Stimulated activated CD4-positive, alpha-beta T cell treated with anti-CD3 and anti-CD28 coated beads, TNF-alpha, amount 100 ng/mL, for 4 hours (primary cell): ENCODE data around the gene ANKRD39.
"Not testable (repeated sequence)": the region's sequence is repeated elsewhere in the genome, so short reads cannot be mapped to it uniquely, and the experiment has no call there.

Experiments used
- DNase-seq, 3 experiments: peaks; one replicate each; pipeline ENCODE4 v3.0.0-alpha.2; 2020; ENCODE audit warnings: low read depth in 3 of 3

ANKRD39 gene

DNA sequence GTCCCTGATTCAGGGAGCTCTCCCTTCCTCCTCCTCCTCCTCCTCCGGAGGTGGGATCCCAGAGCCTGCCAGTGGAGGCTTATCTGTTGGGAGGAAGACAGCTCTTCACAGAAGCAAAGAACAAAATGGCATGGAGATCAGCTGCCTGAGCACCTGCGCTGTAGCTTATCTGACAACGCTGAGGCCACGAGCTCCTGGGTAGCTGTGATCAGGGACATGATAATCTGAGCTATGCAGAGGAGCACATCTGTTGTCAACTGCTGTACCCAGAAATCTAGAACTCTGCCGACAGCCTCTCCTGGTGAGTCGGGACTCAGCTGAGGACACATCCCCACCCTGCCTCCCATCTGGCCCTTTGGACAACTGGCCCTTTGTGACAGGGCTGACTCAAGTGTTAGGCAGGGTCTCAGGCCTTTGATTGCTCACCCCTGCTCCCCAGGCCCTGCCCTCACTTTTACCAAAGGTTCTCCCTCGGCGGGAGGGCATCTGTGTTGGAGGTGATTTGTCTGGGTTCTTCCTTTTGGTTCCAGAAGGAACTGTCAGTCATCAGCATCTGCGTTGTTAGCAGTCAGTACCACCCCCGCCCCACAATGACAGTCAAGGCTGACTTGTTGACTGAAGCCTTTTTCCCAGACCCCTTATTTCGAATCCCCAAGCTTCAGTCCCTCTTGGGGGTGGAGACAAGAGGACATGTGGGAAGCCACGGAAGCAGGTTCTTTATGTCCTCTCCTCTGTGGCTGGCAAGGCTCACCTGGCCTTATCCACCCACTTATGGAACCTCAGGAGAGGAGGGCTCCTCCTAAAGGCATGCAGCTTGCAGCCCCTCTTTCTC is 47.6 kb downstream of the ANKRD39 start:
- DNase-seq, result no peak

DNA sequence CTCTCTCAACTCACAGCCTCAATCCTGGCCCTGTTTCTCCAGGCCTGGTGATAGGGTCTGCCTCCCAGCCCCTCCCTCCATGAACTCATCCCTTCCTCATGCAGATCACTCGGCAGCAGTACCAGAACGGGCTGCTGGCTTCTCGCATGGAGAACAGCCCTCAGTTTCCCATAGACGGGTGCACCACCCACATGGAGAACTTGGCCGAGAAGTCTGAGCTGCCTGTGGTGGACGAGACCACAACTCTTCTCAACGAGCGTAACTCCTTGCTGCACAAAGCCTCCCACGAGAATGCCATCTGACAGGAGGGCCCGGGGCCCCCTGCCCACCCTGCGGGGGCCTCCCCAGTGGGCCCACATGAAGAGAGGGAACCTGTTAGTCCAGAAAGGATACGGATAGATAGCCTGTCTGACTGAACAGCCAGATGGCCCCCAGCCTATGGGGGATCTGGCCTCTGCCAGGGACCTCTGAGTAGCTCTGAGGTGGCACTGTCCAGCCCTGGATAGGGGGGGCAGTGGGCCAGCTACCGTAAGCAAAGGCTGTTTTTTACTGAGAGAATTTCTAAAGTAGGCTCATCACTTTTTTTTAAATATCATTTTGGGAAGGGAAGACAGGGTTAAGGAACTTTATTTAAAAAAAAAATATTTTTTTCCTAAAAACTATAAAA is 48.5 kb downstream of the ANKRD39 start:
- no peak for DNase-seq

DNA sequence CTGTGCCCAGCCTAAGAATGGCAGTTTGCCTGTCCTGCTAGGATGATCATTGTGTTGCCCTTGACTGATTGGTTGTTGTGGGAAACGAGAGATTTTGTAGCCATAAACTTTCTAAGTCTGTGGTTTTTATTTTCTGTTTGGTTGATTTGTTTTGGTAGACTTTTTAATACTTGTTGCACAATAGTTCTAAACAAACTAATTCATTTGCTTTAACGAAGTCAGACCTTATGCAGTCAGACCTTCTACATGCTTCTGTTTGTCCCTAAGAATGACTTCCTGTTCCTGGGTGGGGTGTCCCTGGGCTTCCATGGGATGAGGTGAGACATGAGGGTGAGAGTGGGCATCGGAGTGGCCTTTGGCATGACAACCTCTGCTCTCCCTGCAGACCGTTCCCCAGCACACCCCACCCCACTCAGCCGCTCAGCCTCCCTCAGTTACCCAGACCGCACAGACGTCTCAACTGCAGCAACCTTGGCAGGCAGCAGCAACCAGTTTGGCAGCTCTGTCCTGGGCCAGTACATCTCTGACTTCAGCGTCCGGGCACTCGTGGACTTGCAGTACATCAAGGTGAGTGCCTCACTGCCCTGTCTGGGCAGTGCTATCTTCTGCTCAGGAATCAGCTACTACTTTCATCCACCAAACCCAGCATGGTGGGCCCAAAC is 49.5 kb downstream of the ANKRD39 start:
- DNase-seq, result no peak

DNA sequence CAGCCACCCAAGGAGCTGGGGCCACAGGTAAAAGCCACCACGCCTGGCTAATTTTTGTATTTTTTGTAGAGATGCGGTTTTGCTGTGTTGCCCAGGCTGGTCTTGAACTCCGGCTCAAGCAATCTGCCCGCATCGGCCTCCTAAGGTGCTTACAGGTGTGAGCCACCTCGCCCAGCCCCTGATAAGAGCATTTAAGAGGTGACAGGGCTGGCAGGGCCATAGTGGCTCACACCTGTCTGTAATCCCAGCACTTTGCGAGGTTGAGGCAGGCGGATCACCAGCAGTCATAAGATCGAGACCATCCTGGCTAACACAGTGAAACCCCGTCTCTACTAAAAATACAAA is 50.7 kb downstream of the ANKRD39 start:
- no peak for DNase-seq

DNA sequence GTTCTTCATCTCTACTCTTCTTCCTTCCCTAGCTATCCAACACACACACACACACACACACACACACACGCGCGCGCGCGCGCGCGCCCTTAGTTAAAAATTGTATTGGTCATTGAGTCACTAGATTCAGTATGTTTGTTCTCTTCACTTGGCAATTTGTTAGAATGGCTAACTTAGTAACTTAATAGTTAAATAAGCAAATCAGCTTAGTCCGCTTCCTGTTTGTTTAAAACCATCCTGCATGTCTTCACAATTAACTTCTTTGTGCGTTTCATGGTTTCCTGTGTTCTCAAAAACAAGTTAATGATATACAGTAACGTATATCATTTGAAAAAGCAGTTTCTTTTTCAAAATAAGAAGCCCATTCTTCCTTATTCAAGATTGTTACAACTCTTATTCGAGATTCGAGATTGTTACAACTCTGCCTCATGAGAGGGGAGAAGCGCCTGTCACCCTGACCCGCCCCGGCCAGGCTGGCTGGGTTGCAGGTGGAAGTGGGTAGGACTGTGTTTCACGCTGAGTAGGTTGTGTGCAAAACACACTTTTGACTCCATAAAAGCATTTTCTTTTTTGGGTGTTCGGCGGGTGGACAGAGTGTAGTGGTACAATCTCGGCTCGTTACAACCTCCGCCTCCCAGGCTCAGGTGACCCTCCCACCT is 51.2 kb downstream of the ANKRD39 start:
- no peak for DNase-seq

DNA sequence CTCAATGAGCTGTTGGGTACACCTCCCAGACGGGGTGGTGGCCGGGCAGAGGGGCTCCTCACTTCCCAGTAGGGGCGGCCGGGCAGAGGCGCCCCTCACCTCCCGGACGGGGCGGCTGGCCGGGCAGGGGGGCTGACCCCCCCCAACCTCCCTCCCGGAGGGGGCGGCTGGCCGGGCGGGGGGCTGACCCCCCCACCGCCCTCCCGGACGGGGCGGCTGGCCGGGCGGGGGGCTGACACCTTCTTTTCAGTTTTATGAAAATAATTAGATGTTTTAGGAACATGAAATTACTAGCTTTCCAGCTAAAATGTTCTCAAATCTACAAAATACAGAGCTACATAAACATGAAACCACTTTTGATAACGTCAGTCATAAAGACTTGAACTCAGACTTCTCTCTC is 51.9 kb downstream of the ANKRD39 start:
- DNase-seq, result not testable (repeated sequence)

DNA sequence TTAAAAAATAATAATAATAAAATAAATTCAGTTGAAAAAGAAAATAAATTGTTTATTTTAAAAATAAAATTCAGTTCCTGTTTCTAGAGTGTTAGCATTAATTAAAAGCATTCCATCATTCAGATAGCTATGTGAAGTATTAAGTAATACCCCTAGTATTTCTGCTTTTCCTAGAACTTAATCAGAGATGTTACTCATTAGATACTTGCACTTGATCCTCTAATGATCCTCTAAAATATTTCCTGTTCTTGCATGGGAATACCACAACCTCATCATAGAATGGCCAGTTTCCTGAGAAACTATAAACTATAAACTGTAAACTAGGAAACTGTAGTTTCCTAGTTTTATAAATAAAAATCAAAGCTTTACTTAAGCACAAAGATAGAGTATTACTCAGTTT is 52.8 kb downstream of the ANKRD39 start:
- DNase-seq, result no peak

DNA sequence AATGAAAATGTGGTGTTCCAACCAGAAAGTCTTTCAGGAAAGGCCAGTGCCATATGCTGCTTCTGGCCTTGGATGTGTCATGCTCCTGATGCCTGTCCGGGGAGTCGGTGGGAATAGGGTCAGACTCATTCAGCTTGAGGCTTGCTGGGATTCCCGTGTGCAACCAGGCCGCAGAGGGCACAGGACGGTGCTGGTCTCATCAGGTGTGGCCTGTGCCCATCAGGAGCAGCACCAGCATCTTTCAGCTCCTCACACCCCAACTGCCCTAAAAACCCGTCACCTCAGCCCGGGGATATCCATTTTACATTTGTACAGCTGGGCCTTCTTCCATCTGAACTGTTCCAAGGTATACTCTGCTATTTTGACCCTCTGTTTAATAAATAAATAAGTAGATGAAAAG is 55.1 kb downstream of the ANKRD39 start:
- DNase-seq, result no peak

DNA sequence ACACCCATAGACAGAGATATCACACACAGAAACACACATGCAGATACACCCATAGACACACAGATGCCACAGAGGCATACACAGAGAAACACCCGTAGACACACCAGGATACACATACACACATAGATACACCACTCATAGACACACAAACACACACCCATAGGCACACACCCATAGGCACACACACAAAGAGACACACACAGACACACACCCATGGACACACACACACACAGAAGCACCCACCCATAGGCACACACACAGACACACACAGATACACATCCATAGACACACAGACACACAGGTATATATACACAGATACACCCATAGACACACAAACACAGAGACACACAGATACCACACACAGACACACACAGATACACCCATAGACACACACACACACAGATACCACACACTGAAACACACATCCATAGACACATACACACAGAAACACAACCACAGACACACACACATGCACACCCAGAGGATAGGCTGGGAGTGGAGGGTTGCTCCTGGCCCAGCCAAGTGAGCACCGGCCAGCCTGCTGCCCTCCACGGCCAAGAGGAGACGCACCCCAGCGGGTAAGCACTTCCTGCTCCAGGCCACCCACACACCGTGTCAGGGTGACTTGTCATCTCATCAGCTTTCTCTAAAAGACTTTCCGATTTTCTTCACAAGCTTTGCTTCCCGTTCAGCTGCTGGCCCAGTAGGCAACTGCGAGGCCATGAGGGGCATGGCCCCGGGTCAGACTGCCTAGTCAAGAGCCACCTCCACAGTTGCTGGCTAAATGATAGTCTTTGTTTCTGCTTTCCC is 55.8 kb downstream of the ANKRD39 start:
- peak in 1 of 3 experiments; percentile 18 for DNase-seq

DNA sequence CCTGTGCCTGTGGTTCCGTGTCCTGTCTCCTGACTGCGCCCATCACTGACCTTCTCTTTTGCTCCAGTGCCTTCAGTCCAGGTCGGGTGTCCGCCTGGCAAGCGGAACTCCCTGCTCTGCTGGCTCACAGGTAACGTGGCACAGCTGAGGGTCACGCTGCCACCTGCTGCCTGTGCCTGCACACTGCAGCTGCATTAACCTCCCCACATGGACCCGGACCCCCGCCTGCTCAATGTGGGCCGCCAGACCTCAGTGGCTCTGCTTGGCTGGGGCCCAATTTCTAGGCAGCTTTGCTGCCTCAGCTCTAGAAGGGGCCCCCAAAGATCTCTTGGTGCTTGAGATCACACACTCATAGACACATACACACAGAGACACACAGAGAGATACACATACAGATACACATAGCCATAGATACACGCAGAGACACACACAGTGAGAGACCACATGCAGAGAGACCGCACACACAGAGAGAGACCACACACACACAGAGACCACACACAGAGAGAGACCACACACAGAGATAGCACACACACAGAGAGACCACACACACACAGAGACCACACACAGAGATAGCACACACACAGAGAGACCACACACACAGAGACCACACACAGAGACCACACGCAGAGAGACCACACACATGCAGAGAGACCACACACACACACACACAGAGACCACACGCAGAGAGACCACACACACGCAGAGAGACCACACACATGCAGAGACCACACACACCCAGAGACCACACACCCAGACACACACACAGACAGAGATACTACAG is 56.6 kb downstream of the ANKRD39 start:
- peak; percentile 48 to 58 (median 54) for DNase-seq

DNA sequence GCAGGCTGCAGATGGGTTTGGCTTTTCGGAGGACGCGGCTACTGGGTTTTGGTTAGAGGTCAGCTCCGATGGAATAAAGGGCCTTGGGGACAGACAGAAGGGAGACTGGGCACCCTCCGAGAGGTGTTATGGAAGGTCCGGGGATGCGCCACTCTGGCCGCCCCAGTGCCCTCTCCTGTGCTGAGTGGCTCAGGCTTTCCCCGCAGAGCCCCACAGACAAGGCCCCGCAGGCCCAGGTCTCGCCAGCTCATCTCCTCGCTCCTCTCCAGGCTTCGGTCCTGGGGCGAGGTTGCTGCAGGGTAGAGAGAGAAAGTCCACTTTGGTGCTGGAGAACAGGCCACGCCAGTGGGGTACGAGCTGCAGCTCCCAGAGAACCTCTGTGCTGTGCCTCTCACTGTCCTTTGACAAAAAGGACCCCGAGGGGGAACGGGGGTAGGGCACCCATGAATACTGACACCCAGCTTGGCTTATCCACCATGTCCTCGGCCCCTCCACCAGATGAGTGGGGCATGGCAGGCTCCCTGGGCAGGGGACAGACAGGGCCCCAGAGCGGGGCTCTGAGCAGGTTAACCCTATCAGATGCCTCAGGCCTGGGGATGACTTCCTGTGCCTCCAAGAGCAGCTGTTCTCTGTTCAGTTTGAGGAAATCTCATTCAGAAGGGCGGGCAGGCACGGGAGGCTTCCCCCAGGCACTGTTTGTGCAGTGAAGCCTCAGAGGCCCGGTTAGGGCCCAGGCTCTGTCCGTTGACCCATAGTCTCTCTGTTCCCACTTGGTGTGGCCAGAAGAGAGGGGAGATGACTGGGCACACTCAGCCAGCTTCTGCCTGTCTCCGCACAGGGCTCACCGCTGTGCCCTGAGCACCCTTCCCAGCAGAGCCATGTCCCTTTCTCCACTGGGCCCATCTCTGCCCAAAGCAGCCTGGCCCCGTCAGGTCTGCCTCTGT is 57.5 kb downstream of the ANKRD39 start:
- no peak for DNase-seq

DNA sequence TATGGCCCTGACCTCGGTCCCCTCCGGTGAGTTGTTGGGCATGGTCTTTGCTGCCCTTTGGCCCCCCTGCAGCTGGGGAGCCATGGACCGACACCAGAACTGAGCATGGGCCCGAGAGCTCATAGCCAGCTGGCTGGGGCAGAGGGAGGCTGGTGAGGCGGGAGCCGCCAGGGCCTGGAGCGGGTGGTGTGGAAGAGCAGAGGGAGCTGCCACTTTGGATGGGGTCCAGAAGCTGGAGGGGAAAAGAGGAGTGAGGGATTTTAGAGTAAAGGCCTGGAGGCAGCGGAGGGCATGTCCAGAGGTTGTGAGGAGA is 58.2 kb downstream of the ANKRD39 start:
- DNase-seq, result no peak

DNA sequence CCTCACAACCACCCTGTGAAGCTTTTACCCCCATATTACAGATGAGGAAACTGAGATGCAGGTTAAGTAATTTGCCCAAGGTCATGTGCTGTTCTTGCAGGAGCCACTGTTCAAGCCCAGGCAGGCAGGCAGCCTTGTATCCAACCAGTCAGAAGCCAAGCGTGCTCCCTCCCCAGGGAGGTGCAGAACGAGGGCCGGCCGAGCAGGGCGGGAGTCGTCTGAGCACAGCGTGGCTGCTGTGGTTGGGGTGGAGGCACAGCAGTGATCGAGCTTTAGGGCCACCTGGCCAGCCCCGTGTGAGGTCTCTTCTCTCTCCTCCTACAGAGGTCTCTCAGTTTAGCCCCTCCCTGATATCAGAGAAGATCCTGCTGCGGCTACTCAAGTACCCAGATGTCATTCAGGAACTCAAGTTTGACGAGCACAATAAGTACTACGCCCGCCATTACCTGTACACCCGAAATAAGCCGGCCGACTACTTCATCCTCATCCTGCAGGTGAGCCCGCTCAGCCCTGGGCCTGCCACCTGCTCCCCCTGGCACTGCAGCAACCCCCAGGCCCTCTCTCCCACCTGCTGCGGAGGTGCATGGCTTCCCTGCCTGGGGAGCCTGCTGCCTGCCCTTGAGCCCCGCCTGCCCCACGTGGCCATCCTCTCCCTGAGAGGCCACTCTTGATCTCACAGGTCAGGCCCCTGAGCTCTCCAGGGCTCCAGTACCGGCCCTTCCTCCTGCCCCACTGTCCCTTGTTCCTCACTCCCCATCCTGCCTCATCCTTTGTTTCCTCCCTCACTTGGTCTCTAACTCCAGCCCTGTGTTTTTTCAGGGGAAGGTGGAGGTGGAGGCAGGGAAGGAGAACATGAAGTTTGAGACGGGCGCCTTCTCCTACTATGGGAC is 58.8 kb downstream of the ANKRD39 start:
- DNase-seq, result no peak
